Astrocyte (in vitro differentiated cells and primary cell): ENCODE results near the gene ITGB3.

ENCODE experiments used
- EZH2 ChIP-seq: IDR thresholded peaks from 2 replicates; pipeline ENCODE4 v1.6.1; 2012; ENCODE audit warnings: mild to moderate bottlenecking, low read length, inconsistent platforms; ENCODE audit not compliant: insufficient read depth
- TF ChIP-seq, protein P1 (sequence below): IDR thresholded peaks from 2 replicates; pipeline ENCODE4 v1.5.1; 2011; ENCODE audit warnings: low read depth, mild to moderate bottlenecking, inconsistent platforms, low read length, moderate library complexity; ENCODE audit not compliant: insufficient read depth

- TF ChIP-seq, protein P1, sequence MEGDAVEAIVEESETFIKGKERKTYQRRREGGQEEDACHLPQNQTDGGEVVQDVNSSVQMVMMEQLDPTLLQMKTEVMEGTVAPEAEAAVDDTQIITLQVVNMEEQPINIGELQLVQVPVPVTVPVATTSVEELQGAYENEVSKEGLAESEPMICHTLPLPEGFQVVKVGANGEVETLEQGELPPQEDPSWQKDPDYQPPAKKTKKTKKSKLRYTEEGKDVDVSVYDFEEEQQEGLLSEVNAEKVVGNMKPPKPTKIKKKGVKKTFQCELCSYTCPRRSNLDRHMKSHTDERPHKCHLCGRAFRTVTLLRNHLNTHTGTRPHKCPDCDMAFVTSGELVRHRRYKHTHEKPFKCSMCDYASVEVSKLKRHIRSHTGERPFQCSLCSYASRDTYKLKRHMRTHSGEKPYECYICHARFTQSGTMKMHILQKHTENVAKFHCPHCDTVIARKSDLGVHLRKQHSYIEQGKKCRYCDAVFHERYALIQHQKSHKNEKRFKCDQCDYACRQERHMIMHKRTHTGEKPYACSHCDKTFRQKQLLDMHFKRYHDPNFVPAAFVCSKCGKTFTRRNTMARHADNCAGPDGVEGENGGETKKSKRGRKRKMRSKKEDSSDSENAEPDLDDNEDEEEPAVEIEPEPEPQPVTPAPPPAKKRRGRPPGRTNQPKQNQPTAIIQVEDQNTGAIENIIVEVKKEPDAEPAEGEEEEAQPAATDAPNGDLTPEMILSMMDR = no peak
- no peak for TF ChIP-seq EZH2
Measured at GRCh38 chr17:47224966-47225365, 28.7 kb upstream of the ITGB3 start.
